SH-SY5Y (cell line): ENCODE data around the gene CDC42EP1.

Experiments
- GATA2 ChIP-seq: IDR thresholded peaks from 2 replicates; pipeline ENCODE4 v1.6.1; 2011; ENCODE audit warnings: mild to moderate bottlenecking, low read depth, low read length
- GATA3 ChIP-seq: IDR thresholded peaks from 2 replicates; pipeline ENCODE4 v1.6.1; 2011; ENCODE audit warnings: low read depth, mild to moderate bottlenecking, low read length, moderate library complexity

CDC42EP1 gene, protein sequence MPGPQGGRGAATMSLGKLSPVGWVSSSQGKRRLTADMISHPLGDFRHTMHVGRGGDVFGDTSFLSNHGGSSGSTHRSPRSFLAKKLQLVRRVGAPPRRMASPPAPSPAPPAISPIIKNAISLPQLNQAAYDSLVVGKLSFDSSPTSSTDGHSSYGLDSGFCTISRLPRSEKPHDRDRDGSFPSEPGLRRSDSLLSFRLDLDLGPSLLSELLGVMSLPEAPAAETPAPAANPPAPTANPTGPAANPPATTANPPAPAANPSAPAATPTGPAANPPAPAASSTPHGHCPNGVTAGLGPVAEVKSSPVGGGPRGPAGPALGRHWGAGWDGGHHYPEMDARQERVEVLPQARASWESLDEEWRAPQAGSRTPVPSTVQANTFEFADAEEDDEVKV

DNA sequence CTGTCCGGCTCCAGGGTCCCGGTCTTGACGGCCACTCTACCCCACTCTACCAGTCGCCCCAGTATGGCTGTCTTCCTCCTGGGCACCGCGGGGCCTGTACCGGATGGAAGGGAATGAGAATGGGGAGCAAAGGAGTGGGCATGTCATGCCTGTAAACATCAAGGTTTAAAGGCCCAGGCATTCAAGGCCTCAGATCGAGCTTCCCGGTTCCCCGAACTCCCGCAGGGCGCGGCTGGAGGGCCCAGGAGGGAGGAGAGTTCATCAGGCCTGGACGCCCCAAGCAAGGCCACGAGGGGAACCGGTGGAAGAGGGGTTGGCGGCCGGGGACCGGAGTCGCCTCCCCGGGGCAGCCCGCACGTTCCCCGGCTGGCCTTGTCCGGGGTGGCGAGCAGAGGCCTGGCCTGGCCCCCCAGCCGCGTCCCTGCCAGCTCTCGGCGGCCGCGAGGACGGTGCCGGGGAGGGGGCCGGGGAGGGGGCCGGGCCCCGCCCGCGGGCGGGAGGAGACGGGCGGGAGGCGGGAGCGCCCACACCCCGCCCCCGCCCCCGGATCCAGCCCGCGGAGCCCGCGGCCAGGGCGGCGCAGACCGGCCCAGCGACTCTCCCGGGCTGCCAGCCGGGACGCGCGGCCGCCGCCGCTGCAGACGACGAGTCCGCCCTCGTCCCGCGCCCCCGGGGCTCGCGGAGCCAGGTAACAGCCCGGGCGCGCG lies at the start of gene CDC42EP1:
CDC42EP1 (plus strand) TSS at position 580 of the 707 bp plus-strand sequence. CDS start 5,870 bp downstream, outside the sequence.
- no peak for TF ChIP-seq GATA3
- TF ChIP-seq GATA2, result no peak

DNA sequence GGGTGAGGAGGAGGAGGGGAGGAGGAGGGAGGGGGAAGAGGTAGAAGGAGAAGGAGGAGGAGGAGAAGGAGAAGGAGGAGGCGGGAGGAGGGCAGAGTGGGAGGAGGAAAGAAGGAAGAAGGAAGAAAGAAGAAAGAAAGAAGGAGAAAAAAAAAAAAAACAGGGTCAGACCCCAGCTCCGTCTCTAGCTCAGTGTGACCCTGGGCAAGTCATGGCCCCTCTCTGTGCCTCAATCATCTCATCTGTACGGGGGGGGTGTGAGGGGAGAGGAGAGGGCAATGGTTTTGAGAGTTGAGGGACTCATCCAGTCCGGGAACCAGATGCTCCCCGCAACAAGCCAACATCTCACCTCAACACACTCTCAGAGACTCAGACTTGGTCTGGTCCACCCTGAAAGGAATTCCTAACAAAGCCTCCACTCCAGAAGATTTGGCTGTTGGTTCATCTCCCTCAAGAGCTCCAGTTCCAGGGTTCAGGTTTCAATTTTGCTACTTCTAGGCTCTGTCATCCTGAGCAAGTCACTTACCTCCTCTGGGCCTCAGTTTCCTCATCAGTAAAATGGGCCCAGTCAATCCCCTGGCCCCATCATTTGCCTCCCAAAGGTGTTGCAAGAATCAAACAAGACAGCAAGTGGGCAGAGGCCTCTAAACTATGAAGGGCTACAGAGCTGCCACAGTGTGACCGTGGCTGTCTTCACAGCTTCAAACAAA lies 48.7 kb upstream of the CDC42EP1 start:
- TF ChIP-seq GATA3, result no peak
- TF ChIP-seq GATA2, result no peak

DNA sequence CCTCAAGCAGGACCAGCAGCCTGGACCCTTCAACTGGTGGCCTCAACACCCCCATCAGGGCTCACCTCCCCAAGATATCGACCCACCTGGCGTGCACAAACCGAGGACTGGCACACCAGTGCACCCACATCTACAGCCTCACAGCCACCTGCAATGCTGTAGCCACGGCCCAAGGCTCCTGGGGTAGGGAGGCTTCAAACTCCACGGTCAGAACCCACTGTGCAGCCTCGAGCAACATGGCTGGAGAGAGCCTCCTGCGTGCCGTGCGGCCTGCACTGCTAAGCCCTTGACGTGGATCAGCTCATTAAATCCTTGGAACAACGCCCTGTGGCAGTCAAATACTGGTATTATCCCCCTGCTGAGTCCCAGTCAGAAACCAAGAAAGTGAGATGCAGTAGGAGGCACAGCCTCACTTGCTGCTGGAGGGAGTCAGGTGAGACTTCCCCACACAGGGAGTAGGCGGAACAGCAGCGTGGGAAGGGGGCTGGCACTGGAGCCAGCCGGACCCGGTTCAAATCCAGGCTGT lies 45.7 kb upstream of the CDC42EP1 start:
- TF ChIP-seq GATA3 (no peak), GATA2 (no peak)

DNA sequence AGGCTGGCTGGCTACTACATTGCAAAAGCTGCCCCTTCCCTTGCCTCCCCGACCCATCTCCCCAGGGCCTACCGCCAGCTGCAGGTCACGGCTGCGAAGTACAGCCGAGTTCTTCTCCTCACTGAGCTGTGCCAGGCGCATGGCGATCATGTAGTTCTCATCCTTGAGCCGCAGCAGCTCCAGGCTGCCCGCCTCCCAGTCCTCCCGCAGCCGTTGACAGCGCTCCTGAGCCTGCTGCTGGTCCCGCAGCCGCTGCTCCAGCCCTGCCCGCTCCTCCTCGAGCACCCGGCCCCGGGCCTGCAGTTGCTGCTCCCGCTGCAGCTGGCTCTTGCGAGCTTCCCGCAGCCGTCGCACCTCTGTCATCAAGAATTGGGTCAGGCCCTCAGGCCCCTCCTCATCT lies 44.4 kb upstream of the CDC42EP1 start:
- TF ChIP-seq GATA2, result no peak
- TF ChIP-seq GATA3, result no peak

DNA sequence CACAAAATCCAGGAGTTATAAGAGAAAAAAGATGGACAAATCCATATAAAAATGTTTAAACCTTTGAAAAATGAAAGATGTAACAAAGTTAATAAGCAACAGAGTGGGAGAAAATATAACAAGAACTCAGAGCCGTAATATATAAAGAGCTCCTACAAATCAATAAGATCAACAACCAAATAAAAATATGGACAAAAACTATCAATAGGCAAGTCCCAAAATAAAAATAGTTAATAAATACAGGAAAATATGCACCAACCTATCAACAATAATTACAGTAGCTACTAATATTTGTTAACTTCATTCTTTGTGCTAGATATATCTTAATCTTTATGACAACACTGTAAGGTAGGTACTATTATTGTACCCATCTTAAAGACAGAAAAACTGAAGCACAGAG lies 43.8 kb upstream of the CDC42EP1 start:
- TF ChIP-seq GATA3 (no peak), GATA2 (no peak)

DNA sequence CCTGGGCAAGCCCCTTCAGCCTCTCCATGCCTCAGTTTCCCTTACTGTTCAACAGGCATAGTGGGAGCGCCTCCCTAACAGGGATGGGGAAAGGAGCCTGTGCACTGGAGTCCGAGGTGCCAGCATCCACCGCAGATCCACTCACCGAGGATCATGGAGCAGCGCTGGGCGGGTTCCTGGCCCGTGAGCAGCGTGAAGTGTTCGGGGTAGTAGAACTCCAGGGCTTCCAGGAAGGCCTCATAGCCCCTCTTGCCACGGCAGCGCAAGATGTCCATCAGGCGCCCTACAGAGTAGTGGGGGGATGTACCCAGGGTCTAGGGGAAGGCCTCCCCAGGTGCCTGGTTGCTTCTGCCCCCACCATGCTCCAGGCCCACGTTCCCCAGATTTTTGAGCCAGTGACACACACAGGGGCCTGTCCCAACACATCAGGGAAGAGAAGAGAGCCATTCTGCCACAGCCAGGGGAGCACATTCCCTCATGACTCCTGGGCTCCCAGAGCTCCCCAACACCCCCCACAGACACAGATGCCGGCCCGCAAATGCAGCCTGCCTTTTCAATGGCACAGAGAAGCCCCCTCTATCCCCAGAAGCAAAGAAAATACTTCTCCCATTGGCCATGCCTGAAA lies 42.3 kb upstream of the CDC42EP1 start:
- TF ChIP-seq GATA2, result no peak
- TF ChIP-seq GATA3, result no peak

DNA sequence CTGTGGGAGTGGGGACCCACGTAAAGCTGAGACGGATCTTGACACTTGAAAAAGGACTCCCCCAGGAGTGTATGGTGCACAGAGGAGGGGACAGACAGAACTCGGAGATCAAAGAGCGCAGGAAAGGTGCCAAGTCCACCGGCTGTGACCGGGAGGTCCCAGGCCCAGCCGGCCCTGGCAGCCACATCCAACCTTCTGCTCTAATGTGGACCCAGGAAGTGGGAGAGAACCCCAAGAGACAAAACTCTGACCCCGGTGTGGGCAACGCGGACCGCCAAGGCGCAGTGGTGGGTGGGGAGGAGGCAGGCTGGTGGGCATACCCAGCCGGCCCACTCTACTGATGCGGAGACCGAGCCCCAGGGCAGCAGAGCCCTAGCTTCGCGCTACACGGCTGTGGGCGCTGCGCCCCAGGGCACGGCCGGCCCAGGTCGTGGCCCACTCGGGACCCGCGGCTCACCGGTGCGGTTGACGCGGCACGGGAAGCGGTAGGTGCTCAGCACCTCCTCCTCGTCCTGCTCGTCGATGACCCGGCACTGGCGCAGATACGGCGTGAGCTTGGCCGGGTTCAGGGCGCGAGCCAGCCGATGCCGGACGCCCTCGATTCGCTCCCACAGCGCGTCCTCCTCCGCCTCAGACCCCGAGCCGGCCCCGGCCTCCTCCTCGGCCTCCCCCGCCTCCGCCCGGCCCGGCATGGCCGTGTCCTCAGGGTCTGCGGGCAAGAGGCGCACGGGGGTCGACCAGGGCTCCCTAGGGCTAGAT lies 41.6 kb upstream of the CDC42EP1 start:
- TF ChIP-seq GATA3, result no peak
- TF ChIP-seq GATA2, result no peak

DNA sequence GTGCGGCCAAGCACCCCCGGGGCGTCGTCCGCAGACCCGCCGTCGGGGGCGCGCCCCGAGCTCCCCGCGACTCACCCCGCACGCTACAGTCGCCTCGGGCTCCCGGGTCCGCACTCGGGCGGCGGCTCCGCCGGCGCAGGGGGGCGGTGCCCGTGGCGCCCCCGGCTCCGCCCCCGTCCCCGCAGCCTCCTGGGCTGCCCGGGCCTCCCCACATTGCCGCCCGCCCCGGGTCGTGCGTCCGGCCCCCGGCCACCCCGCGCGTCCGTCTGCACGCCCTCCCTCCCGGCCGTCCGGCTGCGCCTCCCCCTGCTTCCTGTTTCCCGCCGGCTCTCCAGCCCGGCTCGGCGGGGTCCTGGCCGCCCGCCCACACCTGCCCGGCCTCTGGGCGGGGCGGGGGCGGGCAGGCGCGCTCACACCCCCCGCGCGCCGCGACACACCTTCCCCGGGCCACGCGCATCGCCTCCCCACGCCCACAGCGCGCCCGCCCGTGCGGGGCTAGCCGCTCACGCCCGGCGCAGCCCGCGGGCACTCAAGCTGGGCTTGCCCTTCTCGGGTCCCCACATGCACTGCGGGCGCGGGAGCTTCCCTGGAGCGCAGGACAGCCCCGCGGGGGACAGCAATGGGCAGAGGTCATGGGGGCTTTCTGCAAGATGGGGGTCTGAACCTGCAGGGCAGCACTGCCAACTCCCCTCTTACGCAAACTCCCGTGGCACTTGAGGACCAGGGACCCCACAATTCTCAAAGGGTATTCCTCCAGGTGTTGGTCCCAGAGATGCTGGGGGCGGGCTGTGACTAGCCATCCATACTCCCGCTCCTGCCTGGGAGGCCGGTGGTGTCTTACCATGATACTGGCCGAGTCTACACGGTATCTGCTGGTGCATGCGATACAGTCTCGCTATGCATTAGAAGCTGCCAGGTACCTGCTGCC lies 40.7 kb upstream of the CDC42EP1 start, which contains the start of gene CARD10:
CARD10 (minus strand) TSS at position 148 of the 928 bp plus-strand sequence. CDS start 215 bp downstream, outside the sequence.
- TF ChIP-seq GATA2 (no peak), GATA3 (no peak)

DNA sequence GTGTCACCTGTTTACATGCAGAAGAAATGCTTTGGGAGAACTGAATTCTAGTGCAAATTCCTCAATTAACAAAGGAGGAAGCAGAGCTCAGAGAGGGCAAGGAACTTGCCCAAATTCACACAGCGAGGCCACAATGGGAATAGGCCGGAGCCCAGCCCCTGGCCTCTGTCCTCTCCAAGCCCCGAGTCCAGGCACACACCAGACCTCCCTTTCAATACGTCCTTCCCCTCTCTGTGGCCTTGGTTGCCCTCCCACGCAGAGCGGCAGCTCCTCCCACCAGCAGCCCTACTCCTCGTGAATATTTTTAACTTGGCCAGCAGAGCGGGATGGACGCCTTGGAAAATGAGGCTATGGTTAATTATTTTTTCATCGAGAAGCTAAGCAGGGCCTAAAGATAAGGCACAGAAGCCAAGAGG lies 39.5 kb upstream of the CDC42EP1 start:
- TF ChIP-seq GATA3 (no peak), GATA2 (no peak)

DNA sequence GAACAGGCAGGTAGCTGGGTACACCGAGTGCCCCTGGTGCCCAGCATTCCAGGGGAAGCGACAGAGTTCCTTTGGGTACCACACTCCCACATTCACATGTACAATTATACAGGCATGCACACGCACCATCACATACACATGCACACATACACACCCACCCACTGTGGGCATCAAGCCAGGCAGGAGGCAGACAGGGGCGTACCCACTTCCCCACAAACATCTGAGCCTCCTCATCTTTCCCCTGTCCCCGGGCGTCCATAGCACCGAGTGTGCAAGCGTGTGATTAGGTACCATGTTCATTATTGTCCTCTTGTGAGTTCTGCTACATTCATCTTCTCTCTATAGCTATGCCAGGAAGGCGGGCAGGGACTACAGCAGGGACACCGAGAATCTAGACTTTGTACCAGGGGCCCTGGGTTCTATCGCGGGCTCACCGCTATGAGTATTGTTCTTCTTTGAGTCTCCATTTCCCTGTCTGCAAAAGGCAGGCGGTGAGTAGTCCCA lies 39.0 kb upstream of the CDC42EP1 start:
- TF ChIP-seq GATA3, result no peak
- no peak for TF ChIP-seq GATA2

DNA sequence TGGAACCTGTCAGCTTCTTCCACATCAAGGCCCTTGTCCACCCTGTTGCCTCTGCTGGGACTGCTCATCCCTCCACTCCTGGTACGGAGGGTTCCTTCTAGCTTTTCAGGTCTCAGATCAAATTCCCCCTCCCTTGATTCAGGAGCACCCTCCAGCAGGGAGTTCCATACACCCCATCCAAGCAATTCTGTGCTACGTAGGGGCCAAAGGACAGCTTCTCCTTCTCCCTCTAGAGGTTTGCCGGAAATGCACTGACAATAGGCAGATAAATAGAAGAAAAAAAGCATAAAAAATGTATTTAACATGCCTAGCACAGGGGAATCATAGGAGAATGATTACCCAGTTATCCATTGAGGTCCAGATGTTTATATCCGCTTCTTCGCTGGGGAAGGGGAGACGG lies 37.8 kb upstream of the CDC42EP1 start:
- TF ChIP-seq GATA2, result no peak
- TF ChIP-seq GATA3, result no peak
